GM19193 (cell line): ENCODE measurements around the gene PTK7.

ENCODE experiments used
- POLR2A ChIP-seq: IDR thresholded peaks from 4 replicates; pipeline ENCODE4 v1.6.1; 2011; ENCODE audit not compliant: insufficient read depth, insufficient read length; ENCODE audit errors: extremely low read depth

The PTK7 gene

DNA sequence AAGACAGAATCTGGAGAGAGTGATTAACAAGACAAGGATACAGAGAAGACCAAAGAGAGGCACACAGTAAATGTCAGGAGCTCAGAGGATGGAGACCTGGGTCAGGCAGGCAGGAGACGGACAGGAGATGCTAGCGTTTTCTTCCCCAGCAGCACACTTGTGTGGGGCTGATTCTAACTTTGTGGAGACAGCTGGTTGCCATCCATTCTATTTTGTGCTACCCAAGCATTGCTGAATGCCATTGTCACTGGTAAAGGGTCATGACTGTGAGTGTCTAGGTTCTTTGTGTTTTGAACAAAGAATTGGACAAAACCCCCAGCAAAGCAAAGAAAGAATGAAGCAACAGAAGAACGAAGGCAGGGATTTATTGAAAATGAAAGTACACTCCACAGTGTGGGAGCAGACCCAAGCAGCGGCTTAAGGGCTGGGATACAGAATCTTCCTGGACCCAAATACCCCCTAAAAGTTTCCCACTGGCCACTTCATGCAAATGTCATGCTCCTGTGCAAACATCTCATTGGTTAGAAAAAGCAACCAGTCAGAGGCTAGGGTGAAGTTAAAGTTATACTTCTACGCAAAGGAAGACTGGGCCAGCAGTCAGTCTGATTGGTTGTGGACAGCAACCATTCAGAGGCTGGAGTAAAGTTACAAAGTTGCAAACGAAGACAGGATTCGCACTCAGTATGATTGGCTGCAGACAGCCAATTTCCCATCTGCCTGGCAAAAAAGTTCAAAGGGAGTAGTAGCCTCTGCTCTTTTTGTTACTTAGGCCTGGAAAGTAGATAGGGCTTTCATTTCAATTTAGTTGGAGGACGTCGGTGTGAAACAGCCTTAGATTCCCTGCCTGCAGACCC is 17.5 kb downstream of the PTK7 start:
- no peak for TF ChIP-seq POLR2A

DNA sequence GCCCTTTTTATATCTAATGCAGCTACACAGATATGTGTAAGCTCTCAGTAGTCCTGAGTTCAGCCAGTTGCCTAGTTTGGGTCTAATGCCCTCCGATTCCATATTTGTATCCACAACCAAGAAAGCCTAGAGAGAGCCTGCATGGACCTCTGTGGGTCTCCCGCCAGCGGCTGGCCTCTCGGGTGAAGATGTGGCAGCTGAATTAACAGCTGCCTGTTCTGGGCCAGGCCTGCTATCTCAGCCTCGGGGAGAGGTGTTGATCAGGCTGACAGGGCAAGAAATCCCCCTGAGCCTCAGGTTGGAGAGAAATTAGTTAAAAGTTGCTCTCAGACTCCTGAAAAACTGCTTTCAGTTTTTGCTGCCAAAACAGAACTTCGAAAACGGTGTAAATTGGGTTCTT is 19.8 kb downstream of the PTK7 start:
- no peak for TF ChIP-seq POLR2A

DNA sequence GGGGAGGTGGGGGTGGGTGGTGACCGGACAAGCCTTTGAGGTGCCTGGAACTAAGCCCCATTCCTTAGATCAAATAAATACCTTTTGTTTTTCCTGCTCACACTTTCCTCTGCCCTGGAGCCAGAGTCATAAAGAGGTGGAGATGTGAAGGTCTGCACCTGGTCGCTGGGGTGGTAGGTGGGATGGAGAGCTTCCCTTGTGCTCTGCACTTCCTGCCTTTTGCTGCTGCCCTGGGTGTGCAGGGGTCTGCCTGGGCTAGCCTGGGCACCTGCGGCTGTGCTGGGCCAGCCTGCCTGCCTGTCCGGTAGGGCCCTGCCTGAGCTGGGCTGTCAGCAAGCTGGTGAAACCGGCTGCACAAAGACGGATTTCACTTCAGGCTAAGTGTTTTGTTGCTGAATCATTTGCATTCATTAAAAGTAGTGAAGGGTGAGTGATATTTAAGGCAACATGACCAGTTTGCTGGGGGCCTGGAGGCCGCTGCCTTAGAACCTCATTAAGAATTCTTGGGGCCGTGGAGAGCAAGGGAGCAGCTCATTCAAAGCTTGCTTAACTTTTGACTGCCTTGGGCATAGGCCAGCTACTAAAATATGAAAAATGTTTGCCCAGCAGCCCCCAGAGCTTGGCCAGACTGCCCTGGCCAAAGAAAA is 20.5 kb downstream of the PTK7 start:
- peak; percentile 41 for TF ChIP-seq POLR2A

DNA sequence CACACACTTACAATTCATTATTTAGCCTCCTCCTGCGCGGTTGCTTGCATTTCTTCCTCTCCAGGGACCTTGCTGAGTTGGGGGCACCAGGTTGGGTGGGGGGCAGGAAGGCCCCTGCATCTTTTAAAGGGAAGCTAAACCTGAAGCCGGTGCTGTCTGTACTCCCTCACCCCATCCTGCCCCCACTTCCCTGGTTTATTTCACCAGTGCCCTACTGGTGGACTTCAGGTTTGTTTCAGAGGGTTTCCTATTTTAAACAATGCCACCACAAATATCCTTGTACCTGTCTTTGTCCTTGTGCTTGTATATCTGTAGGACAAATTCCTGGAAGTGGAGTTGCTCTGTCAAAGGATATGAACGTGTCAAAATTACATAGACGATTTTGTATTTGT is 21.0 kb downstream of the PTK7 start:
- TF ChIP-seq POLR2A = no peak

DNA sequence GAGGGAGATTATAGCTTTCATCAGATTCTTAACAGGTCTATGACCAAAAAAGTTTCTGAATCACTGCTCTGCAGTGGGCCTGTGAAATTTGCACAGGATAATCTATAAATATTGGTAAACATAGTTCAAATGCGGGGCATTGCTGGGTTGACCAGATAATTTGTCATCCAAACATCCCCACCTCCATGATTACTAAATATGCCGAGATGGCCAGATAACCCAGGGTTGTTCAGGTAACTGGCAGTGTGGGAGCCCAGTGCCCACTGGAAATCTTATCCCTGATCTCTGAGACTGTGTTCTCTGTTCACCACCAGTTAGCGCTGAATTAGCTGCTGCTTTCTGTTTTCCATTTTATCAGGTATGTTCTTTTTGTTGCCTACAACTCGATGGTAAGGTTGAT is 21.4 kb downstream of the PTK7 start:
- TF ChIP-seq POLR2A = no peak

DNA sequence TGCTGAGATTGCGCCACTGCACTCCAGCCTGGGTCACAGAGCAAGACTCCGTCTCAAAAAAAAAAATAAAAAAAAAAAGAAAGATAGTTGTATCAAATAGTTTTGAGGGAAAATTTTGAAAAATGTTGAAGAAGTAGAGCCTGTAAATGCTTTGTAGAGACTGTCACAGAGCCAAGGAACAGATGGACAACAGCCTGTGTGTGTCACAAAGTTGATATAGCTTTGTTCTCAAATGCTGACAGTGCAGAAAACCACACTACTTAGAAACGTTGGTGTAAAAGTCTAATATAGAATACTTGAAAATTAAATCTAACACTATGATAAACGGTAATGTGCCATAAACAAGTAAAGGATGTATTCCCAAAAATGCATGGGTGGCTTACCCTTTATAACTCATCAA is 25.4 kb downstream of the PTK7 start:
- TF ChIP-seq POLR2A = no peak

DNA sequence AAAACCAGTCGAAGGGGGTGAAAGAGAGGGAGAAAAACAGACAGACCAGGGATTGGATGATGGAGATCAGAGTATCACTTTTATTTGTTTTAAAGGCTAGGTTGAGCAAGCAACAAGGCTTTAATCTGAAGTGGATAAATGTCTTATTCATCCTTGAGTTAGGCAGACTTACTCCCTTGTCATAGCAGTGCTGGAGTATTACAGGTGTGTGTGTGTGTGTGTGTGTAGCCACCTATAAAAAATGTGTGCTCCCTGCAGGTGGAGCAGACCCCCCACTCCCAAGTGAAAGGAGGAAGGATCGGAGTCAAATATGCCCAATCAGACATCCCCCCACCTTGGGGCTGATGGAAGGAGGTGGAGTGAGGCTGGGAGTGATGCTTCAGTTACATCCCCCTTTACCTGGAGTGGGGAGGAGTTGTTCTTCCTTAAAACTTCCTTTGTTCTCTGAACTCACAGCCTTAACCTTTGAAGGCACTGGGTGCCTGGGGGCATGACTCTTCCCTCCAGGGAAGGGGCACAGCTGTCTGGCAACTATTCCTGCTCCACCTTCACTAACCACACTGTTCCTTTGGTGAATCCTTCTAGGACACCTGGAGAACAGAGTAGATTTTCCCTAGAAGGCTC is 27.3 kb downstream of the PTK7 start:
- no peak for TF ChIP-seq POLR2A

DNA sequence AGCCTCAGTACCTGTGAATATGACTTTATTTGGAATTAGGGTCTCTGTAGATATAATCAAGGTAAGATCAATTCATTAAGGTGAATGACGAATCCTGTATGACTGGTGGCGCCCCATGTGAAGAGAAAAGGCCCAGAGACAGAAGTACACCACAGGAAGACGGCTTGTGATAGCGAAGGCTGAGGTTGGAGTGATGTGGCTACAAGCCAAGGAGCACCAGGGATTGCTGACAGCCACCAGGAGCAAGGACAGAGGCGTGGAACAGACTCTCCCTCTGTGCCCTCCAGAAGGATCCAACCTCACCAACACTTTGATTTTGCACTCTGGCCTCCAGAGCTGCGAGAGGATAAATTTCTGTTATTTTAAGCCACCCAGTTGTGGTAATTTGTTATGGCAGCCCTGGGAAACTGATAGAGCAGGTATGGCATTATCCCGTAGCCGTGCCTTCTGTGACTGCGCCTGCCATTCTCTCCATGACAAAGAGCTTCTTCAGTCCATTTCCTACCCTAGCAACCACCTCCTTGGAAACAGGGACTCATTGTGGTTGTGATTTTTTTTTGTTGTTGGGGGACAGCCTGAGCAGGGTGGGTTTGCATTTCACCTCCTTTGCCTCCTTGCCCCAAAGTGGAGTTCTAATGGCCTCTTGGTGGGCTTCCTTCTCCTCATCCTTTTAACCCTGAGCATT is 29.6 kb downstream of the PTK7 start:
- TF ChIP-seq POLR2A = no peak

DNA sequence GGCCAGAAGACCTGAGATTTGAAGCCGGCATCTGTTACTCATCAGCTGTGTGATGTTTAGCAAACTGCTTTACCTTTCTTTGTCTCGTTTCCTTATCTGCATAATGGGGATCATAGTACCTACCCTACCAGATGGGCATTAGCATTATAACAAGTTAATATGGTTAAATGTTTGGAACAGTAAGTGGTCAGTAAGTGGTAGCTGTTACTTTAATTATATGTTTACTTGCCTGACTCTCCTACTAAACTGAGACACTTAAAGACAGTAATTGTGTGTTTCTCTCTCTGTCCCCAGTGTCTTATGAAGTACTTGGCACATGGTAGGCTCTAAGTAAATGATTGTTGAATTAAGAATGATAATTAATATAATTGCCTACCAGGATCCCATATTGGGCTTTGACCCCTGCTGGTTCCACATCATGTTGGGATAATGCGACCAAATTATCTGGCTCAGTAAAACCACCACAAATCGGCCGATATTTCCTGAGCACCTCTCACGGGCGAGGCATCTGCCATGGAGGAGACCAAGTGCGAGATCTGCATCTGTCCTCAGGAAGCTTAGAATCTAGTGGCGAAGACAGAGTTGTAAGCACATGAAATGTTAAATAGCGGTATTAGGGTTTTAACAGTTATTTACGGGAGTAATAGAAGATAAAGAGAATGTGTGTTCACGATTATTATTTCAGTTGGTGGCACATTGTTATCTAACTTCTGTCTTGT is 31.4 kb downstream of the PTK7 start:
- TF ChIP-seq POLR2A = no peak

DNA sequence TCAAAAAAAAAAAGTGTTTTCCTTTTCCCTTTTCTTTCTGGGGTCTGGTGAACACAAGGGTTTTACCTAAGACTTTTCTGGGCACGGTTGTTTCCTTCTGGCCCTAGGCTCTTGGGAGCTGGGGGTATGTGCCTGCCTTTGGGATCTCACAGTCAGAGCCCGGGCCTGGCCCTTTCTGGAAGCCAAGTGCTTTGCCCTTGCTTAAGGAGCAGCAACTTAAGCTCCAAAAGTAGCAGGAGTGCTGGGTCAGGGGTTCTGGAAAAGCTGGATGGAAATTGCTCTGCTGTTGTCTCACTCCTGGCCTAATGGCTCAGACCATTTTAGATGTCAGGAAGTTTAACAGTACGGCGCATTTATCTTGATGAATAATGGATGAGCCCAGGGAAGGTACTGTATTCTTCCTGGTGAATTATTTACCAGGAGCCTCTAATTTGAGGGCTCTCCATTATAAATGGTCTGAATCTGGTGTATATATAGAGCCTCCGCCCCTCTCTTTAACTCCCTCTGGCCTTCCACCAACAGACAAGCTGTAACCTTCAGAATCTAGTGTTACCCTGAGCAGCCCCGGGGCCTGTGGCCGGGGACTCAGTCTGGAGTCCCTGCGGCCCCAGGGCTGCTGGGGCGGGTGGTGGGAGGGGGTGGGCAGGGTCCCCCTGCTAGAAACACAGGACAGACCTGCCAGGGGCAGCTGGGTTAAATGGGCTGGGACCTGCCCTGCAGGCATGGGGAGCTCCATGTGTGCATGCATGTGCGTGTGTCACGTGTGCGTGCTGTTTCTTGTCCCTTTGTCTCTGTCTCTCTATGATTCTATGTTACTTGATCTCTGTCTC is 37.5 kb downstream of the PTK7 start:
- no peak for TF ChIP-seq POLR2A

DNA sequence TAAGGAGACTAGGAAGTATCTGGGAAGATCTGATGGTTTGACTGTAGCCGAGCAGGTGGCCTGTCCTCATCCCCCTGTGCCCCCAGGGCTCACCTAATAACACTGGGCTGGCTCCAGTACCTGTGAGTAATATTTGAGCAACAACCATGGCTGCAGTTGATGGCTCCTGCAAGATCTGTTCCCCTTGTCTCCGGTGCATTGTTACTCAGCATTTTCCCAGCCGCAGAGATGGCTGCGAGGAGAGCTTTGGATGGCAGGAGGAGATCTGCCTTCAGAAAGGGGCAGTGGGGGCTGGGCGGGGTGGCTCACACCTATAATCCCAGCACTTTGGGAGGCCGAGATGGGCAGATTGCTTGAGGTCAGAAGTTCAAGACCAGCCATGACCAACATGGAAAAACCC is 39.3 kb downstream of the PTK7 start:
- no peak for TF ChIP-seq POLR2A

DNA sequence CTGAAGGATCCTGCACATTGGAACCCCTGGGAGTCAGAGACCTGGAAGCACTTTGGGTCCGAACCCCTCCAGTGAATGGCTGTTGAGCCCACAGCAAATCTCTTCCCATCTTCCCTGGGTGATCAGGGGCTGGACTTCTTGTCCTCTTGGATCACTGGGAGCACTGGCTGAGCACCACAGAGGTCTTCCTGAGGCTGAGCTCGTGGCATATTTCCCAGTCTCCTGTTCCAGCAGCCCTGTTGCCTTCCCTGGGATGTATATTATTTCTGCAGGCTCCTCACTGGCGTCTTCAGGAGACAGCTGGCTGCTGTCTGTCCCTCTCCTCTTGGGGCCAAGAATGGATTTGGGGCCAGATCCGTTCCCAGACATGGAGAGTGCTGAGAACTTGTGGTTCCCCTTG is 43.4 kb downstream of the PTK7 start:
- no peak for TF ChIP-seq POLR2A

DNA sequence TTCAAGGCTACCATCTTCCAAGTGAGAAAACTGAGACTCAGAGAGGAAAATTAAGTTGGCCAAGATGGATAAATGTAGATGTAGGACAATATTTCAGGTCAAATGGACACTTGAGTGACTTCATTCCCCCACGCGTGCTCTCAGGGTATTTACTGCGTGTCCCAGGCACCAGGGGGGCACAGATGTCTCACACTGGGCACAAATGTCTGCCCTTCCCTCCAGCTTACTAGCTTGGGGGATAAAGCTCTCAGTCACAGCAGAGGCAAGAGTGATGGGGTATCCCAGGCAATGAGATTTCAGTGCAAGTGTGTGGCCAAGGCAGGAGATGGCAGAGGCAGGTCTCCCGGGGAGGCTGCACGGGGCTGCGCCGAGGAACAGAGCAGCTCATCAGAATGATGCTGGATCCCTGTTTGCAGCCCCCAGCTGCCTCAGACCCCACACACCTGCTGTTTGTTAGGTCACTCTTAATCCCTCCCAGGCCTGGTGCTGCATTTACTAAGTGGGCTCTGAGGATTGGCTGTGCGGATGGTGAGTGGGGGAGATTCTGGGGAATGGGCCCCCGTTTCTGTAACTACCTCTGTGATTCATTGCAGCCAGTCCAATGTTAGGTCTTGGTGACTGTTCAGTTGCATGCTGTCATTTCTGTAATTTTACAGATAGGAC is 44.1 kb downstream of the PTK7 start:
- no peak for TF ChIP-seq POLR2A
